ENCODE measurements around the gene MYO15A.

MYO15A gene

DNA sequence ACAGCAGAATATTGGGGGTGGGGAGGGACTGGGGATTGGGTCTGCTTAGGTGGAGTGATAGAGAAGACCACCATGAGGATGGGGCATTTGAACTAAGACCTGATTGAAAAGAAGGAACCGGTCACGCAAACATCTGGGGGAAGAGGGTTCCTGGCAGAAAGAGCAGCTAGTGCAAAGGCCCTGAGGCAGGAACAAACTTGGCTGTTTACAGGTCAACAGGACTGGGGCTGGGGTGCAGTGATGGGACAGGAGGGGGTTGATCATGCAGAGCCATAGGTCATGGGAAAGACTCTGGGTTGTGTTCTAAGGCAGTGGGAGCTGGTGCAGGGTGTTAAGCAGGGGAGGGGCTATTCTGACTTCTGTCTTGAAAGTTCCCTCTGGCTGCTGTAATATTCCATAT lies 18.9 kb upstream of the MYO15A start:
- no peak for DNase-seq (ENCODE audit: low spot score)
- Histone ChIP-seq H3K27ac (no peak overlapping the region), H3K4me3 (no peak overlapping the region)
- TF ChIP-seq, protein P1, sequence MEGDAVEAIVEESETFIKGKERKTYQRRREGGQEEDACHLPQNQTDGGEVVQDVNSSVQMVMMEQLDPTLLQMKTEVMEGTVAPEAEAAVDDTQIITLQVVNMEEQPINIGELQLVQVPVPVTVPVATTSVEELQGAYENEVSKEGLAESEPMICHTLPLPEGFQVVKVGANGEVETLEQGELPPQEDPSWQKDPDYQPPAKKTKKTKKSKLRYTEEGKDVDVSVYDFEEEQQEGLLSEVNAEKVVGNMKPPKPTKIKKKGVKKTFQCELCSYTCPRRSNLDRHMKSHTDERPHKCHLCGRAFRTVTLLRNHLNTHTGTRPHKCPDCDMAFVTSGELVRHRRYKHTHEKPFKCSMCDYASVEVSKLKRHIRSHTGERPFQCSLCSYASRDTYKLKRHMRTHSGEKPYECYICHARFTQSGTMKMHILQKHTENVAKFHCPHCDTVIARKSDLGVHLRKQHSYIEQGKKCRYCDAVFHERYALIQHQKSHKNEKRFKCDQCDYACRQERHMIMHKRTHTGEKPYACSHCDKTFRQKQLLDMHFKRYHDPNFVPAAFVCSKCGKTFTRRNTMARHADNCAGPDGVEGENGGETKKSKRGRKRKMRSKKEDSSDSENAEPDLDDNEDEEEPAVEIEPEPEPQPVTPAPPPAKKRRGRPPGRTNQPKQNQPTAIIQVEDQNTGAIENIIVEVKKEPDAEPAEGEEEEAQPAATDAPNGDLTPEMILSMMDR (IDR thresholded peaks at IDR 0.05) = no peak

DNA sequence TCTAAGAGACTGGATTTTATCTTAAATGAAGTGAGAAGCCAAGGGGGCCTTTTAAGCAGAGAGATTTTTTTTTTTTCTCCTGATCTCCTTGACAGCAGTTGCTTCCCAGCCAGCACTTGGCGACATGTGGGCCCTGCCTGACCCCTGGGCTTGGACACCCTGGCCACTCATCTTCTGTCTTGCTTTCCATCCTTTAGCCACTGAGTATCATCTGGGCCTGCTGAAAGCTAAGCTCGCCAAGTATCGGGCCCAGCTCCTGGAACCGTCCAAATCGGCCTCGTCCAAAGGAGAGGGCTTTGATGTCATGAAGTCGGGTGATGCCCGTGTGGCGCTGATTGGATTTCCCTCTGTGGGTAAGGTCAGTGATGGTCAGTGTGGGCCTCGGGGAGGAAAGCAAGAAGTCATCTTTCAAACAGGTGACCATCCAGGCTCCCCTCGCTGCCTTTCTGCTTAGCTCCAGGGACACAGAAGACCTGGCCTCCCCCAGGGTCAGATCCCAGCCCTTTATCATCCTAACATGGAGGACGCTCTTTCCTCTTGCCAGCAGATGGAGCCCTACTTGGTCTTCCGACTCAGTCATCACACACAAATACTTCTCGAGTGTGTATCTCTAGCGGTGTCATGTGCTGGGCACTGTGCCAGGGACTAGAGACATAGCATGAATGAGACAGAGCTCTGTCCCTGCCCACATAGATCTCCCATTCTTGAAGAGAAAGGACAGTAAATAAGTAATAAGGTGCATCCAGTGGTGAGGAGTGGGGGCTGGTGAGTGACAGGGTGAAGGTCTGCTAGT lies 14.7 kb upstream of the MYO15A start:
- DNase-seq (ENCODE audit: low spot score) = no peak
- TF ChIP-seq, protein P1 (IDR thresholded peaks at IDR 0.05) = no peak
- Histone ChIP-seq H3K4me3 (no peak overlapping the region), H3K27ac (no peak overlapping the region)

DNA sequence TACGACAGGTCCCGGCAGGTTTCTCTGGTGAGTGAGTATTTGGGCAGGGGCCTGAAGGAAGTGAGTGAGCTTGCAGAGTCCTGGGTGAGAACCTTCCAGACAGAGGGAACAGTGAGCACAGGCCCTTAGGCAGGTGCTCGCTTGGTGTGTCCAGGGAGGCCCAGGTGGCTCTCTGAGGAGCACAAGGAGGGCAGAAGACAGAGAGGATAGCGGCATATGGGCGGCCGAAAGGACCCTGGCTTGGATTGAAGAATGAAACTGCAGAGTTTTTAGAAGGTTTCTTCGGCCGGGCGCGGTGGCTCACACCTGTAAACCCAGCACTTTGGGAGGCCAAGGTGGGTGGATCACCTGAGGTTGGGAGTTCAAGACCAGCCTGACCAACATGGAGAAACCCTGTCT lies 14.1 kb upstream of the MYO15A start:
- TF ChIP-seq, protein P1 (IDR thresholded peaks at IDR 0.05) = no peak
- H3K27ac ChIP-seq = no peak overlapping the region
- H3K4me3 ChIP-seq = no peak overlapping the region
- no peak for DNase-seq (ENCODE audit: low spot score)

DNA sequence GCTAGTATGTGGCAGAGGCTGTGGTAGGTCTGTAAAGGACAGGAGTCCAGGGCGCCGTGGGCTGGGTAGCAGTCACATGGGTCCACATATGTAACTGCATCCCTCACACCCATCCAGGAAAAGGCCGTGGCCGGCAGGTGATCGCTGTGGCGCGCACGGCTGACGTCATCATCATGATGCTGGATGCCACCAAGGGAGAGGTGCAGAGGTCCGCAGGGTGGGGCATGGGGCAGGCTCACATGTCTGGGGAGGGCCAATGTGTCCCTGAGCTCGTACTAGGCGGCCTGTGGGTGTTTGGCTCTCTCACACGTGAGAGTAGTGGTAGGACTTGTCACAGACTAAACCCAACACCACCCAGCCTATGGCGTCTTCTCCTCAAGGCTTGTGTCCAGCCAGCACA lies 9.0 kb upstream of the MYO15A start:
- TF ChIP-seq, protein P1 (IDR thresholded peaks at IDR 0.05) = no peak
- Histone ChIP-seq H3K4me3 (no peak overlapping the region), H3K27ac (no peak overlapping the region)
- DNase-seq (ENCODE audit: low spot score) = no peak

DNA sequence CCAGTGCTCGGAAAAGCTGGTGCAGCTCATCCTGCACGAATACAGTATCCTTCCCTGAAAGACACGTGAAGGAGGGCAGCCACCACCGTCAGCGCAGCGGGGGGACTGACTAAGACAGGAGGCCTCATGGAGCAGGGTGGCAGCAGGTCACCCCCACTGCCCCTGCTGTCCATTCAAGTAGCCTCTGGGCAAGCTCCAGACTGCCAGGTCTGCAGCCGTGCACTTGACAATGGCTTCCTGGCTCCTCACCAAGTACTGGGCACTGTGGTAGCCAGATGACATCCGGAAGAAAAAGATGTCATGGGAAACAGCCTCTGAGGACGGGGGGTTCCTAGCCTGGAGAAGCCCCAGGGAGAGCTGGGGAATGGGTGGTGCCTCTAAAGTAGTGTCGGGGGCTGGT lies 7.9 kb upstream of the MYO15A start:
- no peak overlapping the region for H3K4me3 ChIP-seq
- no peak for DNase-seq (ENCODE audit: low spot score)
- H3K27ac ChIP-seq = no peak overlapping the region
- TF ChIP-seq, protein P1 (IDR thresholded peaks at IDR 0.05) = no peak

DNA sequence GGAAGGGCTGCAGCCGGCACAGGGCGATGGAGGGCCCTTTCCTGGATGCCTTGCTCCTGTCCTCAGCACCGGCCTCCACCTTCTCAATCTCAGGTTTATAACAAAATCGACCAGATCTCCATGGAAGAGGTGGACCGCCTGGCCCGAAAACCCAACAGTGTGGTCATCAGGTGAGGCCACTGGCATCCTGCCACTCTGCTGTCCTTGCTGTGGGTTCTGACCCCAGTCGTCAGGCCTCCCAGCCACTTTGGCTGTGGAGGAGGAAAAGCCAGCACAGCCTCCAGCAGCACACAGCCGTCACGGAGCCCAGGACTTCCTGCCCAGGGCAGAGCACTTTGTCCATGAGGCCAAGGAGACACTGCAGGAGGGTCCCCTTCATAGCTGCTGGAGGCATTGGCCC lies 6.7 kb upstream of the MYO15A start:
- TF ChIP-seq, protein P1 (IDR thresholded peaks at IDR 0.05) = no peak
- Histone ChIP-seq H3K27ac (no peak overlapping the region), H3K4me3 (no peak overlapping the region)
- no peak for DNase-seq (ENCODE audit: low spot score)

DNA sequence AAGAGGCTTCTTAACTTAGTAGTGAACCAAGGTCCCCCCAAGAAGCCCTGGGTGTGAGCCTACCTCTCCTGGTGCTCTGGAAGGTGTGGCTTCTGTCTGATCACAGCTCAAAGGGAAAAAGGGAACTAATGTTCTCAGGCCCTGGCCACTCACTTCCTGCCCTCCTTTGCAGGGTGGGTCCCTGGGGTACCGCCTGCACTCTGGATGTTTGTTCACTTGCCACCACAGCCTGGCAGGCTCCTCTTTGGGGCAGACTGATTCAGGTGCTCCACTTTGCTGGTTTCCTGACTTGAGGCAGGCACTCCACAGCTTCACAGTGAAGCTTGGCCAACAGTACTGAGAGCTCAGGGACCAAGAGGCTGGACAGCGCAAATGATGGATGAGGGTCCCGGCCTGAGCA lies 5.9 kb upstream of the MYO15A start:
- no peak for DNase-seq (ENCODE audit: low spot score)
- TF ChIP-seq, protein P1 (IDR thresholded peaks at IDR 0.05) = no peak
- Histone ChIP-seq H3K4me3 (no peak overlapping the region), H3K27ac (no peak overlapping the region)
